Measurements from ENCODE around the gene LIPC.

Gene LIPC

GRCh38 chr15:58490888-58491473 is 59.2 kb downstream of the LIPC start:
- peak in 1 of 2 experiments; percentile 31 for DNase-seq (ENCODE audit: low read depth in 1 of 2, low spot score in 1 of 2)
- in situ Hi-C loops (cut with HindIII; ENCODE audit: low pct_unique_long_range_greater_than_20kb, low sequenced_read_pairs), result no loop called here
- TF ChIP-seq JUND (IDR thresholded peaks at IDR 0.05; ENCODE audit: low read depth), result no peak

DNA sequence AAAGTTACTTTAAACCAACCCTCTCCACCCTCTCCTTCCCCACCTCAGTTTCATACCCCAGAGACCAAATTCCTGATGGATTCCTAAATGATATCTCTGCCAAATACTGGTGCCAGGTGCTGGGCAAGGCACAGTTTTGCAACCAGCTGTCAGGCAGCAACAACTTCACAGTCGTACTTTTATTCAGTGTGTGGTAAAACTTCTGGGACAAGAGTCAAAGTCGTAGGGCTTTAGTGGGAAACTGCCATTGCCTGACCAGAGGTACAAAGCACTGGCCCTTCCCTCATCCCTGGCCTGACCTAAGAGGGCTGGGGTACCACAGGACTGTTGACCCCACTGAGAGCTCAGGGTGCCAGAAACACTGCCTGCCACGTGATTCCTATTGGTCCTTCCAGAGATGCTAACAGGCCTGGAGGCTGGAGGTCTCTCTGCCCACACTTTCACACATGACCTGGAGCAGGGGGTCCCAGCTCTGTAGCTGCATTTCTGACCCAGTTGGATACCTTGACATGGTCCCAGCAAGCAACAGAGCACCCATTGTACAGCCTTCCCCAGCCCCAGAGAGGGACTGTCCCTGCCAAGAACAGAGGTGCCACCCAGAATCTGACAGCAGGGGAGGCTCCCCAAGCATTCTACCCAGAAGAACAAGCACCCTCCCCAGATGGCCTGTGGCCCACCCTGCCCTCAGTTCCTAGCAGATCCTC is 59.9 kb downstream of the LIPC start:
- no peak for TF ChIP-seq JUND (IDR thresholded peaks at IDR 0.05; ENCODE audit: low read depth)
- in situ Hi-C loops (cut with HindIII; ENCODE audit: low pct_unique_long_range_greater_than_20kb, low sequenced_read_pairs), result no loop called here

GRCh38 chr15:58492661-58493397 is 61.0 kb downstream of the LIPC start:
- in situ Hi-C loops (cut with HindIII; ENCODE audit: low pct_unique_long_range_greater_than_20kb, low sequenced_read_pairs), result no loop called here
- TF ChIP-seq JUND (IDR thresholded peaks at IDR 0.05; ENCODE audit: low read depth), result no peak
- no peak for DNase-seq (ENCODE audit: low read depth in 1 of 2, low spot score in 1 of 2)

More for the DNA sequence above, 59.9 kb downstream of the LIPC start:
- DNase-seq (ENCODE audit: low read depth in 1 of 2, low spot score in 1 of 2), result no peak

GRCh38 chr15:58494567-58494966 is 62.8 kb downstream of the LIPC start:
- in situ Hi-C loops (cut with HindIII; ENCODE audit: low pct_unique_long_range_greater_than_20kb, low sequenced_read_pairs), result no loop called here
- no peak for DNase-seq (ENCODE audit: low read depth in 1 of 2, low spot score in 1 of 2)
- no peak for TF ChIP-seq JUND (IDR thresholded peaks at IDR 0.05; ENCODE audit: low read depth)

GRCh38 chr15:58495891-58496408 is 64.2 kb downstream of the LIPC start:
- DNase-seq (ENCODE audit: low read depth in 1 of 2, low spot score in 1 of 2), result no peak
- in situ Hi-C loops (cut with HindIII; ENCODE audit: low pct_unique_long_range_greater_than_20kb, low sequenced_read_pairs), result no loop called here

GRCh38 chr15:58497046-58497785 is 65.4 kb downstream of the LIPC start:
- no peak for TF ChIP-seq JUND (IDR thresholded peaks at IDR 0.05; ENCODE audit: low read depth)
- DNase-seq (ENCODE audit: low read depth in 1 of 2, low spot score in 1 of 2), result no peak
- in situ Hi-C loops (cut with HindIII; ENCODE audit: low pct_unique_long_range_greater_than_20kb, low sequenced_read_pairs), result no loop called here

More at GRCh38 chr15:58495891-58496408, 64.2 kb downstream of the LIPC start:
- no peak for TF ChIP-seq JUND (IDR thresholded peaks at IDR 0.05; ENCODE audit: low read depth)

GRCh38 chr15:58498821-58499580 is 67.2 kb downstream of the LIPC start:
- no peak for TF ChIP-seq JUND (IDR thresholded peaks at IDR 0.05; ENCODE audit: low read depth)
- DNase-seq (ENCODE audit: low read depth in 1 of 2, low spot score in 1 of 2), result no peak
- in situ Hi-C loops (cut with HindIII; ENCODE audit: low pct_unique_long_range_greater_than_20kb, low sequenced_read_pairs), result no loop called here

- in situ Hi-C loops (cut with HindIII; ENCODE audit: low pct_unique_long_range_greater_than_20kb, low sequenced_read_pairs), result no loop called here
- TF ChIP-seq JUND (IDR thresholded peaks at IDR 0.05; ENCODE audit: low read depth), result no peak
- no peak for DNase-seq (ENCODE audit: low read depth in 1 of 2, low spot score in 1 of 2)
Observed at GRCh38 chr15:58501006-58501405, 69.2 kb downstream of the LIPC start.

- DNase-seq (ENCODE audit: low read depth in 1 of 2, low spot score in 1 of 2), result no peak
- in situ Hi-C loops (cut with HindIII; ENCODE audit: low pct_unique_long_range_greater_than_20kb, low sequenced_read_pairs), result no loop called here
Observed at GRCh38 chr15:58501636-58502188, 69.9 kb downstream of the LIPC start.

DNA sequence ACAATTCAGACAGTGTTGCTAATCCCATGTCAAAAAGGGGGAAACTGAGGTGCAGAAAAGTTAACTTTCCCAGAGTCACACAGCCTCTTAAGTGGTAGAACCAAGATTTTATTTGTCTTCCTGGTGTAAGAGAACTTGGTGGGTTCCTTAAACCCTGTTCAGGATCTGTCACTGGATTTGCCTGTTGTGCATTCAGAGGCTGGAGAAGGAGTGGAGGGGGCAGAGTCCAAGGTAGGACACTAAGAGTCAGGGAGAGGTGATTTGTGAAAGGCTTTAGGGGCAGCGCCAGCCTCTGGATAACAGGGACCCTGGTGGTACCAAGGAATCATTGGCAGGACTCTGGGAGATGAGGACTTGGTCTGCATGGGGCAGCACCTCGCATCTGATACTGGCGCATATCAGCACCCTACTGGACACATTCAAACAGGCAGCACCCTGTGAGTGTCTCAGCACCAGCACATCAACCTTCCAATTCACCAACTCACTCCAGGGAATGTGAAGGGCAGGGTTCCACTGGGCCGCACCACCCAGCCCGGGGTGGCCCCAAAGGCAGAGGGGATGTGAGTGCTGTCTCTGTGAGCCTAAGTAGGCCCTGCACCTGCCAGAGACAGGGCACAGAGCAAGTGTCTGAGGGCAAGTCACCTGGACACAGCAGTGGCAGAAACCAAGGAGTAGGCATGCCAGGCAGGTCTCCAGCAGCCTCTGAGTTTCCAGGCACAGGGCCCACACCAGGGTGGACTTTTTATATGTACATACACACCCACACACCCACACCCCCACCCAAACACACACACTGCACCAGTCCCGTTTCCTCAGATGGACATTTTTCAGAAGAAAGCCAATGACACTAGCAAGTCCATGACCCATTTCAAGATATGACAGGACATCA is 71.6 kb downstream of the LIPC start:
- no peak for DNase-seq (ENCODE audit: low read depth in 1 of 2, low spot score in 1 of 2)
- in situ Hi-C loops (cut with HindIII; ENCODE audit: low pct_unique_long_range_greater_than_20kb, low sequenced_read_pairs), result no loop called here
- TF ChIP-seq JUND (IDR thresholded peaks at IDR 0.05; ENCODE audit: low read depth), result no peak

More at GRCh38 chr15:58501636-58502188, 69.9 kb downstream of the LIPC start:
- no peak for TF ChIP-seq JUND (IDR thresholded peaks at IDR 0.05; ENCODE audit: low read depth)

All from T47D (cell line).